CD4-positive, alpha-beta T cell treated with Interleukin-21 for 1 hour (primary cell): ENCODE results near the gene DNAJC15.

Experiments used
- DNase-seq: peaks from one replicate; pipeline ENCODE4 v3.0.0-alpha.2; 2020

The DNAJC15 gene

GRCh38 chr13:43129066-43129465, 105.7 kb downstream of the DNAJC15 start:
- no peak for DNase-seq

GRCh38 chr13:43129511-43130110, 106.2 kb downstream of the DNAJC15 start:
- DNase-seq: no peak

GRCh38 chr13:43132257-43132656, 108.9 kb downstream of the DNAJC15 start:
- no peak for DNase-seq

- no peak for DNase-seq
Observed at GRCh38 chr13:43132911-43133310, 109.5 kb downstream of the DNAJC15 start.

GRCh38 chr13:43133792-43134191, 110.4 kb downstream of the DNAJC15 start:
- DNase-seq: no peak

- no peak for DNase-seq
Observed at GRCh38 chr13:43134868-43135267, 111.5 kb downstream of the DNAJC15 start.

GRCh38 chr13:43135516-43135915, 112.1 kb downstream of the DNAJC15 start:
- no peak for DNase-seq

- DNase-seq: no peak
Observed at GRCh38 chr13:43136920-43137575, 113.7 kb downstream of the DNAJC15 start.

- no peak for DNase-seq
Observed at GRCh38 chr13:43139211-43139610, 115.8 kb downstream of the DNAJC15 start.

GRCh38 chr13:43139921-43140320, 116.5 kb downstream of the DNAJC15 start:
- no peak for DNase-seq

GRCh38 chr13:43140985-43141384, 117.6 kb downstream of the DNAJC15 start:
- no peak for DNase-seq

- DNase-seq: no peak
Observed at GRCh38 chr13:43141685-43142084, 118.3 kb downstream of the DNAJC15 start.

- DNase-seq: no peak
Observed at GRCh38 chr13:43143591-43143990, 120.2 kb downstream of the DNAJC15 start.

- no peak for DNase-seq
Observed at GRCh38 chr13:43145534-43146196, 122.3 kb downstream of the DNAJC15 start.

- DNase-seq: no peak
Observed at GRCh38 chr13:43146400-43146799, 123.0 kb downstream of the DNAJC15 start.

- DNase-seq: no peak
Observed at GRCh38 chr13:43150369-43151207, 127.2 kb downstream of the DNAJC15 start.

- no peak for DNase-seq
Observed at GRCh38 chr13:43153436-43154090, 130.2 kb downstream of the DNAJC15 start.

GRCh38 chr13:43154156-43154651, 130.8 kb downstream of the DNAJC15 start:
- DNase-seq: no peak

GRCh38 chr13:43154839-43155238, 131.5 kb downstream of the DNAJC15 start:
- no peak for DNase-seq

GRCh38 chr13:43156916-43157315, 133.5 kb downstream of the DNAJC15 start:
- DNase-seq: no peak

- DNase-seq: no peak
Observed at GRCh38 chr13:43157796-43158195, 134.4 kb downstream of the DNAJC15 start.

GRCh38 chr13:43158516-43158915, 135.1 kb downstream of the DNAJC15 start:
- DNase-seq: no peak

GRCh38 chr13:43159026-43159461, 135.7 kb downstream of the DNAJC15 start:
- no peak for DNase-seq
